Measurements from ENCODE around the gene NLGN4X.

DNA sequence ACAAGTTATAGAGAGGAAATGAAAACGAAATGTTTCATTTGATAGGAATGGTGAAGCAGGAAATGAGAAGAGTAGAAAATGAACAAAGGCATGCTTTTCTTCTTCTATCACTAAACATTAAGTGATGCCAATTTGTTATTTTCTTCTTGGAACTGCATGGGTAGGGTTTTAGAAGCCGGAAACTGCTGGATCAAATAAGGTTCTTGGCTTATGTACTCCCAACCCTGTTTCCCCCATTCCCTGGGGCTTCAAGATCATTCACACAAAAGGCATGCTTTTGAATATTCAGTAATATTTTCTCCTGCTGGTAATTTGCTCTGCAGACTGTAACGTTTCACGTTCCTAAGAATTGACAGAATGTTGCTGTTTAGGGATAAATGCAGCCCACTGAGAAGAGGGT is 224.1 kb downstream of the NLGN4X start:
- TF ChIP-seq CTCF (IDR thresholded peaks at IDR 0.05): no peak
- TF ChIP-seq JUND (IDR thresholded peaks at IDR 0.05): no peak
- TF ChIP-seq, protein P1, sequence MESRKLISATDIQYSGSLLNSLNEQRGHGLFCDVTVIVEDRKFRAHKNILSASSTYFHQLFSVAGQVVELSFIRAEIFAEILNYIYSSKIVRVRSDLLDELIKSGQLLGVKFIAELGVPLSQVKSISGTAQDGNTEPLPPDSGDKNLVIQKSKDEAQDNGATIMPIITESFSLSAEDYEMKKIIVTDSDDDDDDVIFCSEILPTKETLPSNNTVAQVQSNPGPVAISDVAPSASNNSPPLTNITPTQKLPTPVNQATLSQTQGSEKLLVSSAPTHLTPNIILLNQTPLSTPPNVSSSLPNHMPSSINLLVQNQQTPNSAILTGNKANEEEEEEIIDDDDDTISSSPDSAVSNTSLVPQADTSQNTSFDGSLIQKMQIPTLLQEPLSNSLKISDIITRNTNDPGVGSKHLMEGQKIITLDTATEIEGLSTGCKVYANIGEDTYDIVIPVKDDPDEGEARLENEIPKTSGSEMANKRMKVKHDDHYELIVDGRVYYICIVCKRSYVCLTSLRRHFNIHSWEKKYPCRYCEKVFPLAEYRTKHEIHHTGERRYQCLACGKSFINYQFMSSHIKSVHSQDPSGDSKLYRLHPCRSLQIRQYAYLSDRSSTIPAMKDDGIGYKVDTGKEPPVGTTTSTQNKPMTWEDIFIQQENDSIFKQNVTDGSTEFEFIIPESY (IDR thresholded peaks at IDR 0.05; ENCODE audit: borderline replicate concordance, low read depth): no peak
- no peak for TF ChIP-seq TAF1 (IDR thresholded peaks at IDR 0.05; ENCODE audit: borderline replicate concordance, low read depth, low read length)
- TF ChIP-seq, protein P2, sequence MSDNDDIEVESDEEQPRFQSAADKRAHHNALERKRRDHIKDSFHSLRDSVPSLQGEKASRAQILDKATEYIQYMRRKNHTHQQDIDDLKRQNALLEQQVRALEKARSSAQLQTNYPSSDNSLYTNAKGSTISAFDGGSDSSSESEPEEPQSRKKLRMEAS (IDR thresholded peaks at IDR 0.05; ENCODE audit: low read depth): no peak
- TF ChIP-seq, protein P3, sequence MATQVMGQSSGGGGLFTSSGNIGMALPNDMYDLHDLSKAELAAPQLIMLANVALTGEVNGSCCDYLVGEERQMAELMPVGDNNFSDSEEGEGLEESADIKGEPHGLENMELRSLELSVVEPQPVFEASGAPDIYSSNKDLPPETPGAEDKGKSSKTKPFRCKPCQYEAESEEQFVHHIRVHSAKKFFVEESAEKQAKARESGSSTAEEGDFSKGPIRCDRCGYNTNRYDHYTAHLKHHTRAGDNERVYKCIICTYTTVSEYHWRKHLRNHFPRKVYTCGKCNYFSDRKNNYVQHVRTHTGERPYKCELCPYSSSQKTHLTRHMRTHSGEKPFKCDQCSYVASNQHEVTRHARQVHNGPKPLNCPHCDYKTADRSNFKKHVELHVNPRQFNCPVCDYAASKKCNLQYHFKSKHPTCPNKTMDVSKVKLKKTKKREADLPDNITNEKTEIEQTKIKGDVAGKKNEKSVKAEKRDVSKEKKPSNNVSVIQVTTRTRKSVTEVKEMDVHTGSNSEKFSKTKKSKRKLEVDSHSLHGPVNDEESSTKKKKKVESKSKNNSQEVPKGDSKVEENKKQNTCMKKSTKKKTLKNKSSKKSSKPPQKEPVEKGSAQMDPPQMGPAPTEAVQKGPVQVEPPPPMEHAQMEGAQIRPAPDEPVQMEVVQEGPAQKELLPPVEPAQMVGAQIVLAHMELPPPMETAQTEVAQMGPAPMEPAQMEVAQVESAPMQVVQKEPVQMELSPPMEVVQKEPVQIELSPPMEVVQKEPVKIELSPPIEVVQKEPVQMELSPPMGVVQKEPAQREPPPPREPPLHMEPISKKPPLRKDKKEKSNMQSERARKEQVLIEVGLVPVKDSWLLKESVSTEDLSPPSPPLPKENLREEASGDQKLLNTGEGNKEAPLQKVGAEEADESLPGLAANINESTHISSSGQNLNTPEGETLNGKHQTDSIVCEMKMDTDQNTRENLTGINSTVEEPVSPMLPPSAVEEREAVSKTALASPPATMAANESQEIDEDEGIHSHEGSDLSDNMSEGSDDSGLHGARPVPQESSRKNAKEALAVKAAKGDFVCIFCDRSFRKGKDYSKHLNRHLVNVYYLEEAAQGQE (IDR thresholded peaks at IDR 0.05; ENCODE audit: low read depth, low read length): no peak
- TF ChIP-seq RFX5 (IDR thresholded peaks at IDR 0.05; ENCODE audit: low read length): no peak
- TF ChIP-seq SMC3 (IDR thresholded peaks at IDR 0.05; ENCODE audit: low read depth, low read length): no peak
- no peak for TF ChIP-seq YY1 (IDR thresholded peaks at IDR 0.05; ENCODE audit: low read depth)
- no peak for TF ChIP-seq POLR2AphosphoS5 (IDR thresholded peaks at IDR 0.05; ENCODE audit: low read depth, low read length)

Data from SK-N-SH (cell line).